GM23338 (cell line): ENCODE measurements around the gene PLPP2. TPM values are rescaled to one million over a fixed set of nuclear protein-coding genes. Genes with fewer than 3 reads are reported as not detected.

ENCODE experiments used
- ATAC-seq: fragments of 200-7000 bp; cut with Tn5 transposase; 3 replicates; pipeline ENCODE4 v1.9.1; 2020
- DNase-seq: peaks from one replicate; pipeline ENCODE4 v3.0.0-alpha.2; 2015; ENCODE audit warnings: low spot score
- H2AFZ ChIP-seq: fragments of 200-600 bp; sonication (generic); 2 replicates; pipeline ENCODE4 v1.8.0; 2016; ENCODE audit warnings: antibody characterized with exemption, mild to moderate bottlenecking, moderate library complexity
- H3F3A ChIP-seq: fragments of 200-600 bp; sonication (generic); replicated peaks from 2 replicates; pipeline ENCODE4 v1.8.0; 2017; ENCODE audit warnings: antibody characterized with exemption, mixed run types, low read depth
- H3K27ac ChIP-seq: fragments of 200-600 bp; sonication (generic); 2 replicates; pipeline ENCODE4 v1.6.1; 2016; ENCODE audit warnings: low read depth
- H3K27me3 ChIP-seq: fragments of 200-600 bp; sonication (generic); 2 replicates; pipeline ENCODE4 v1.8.0; 2016; ENCODE audit warnings: mild to moderate bottlenecking, mixed run types, moderate library complexity; ENCODE audit not compliant: insufficient read depth
- H3K36me3 ChIP-seq: fragments of 200-600 bp; sonication (generic); 2 replicates; pipeline ENCODE4 v1.8.0; 2016; ENCODE audit warnings: mild to moderate bottlenecking; ENCODE audit not compliant: insufficient read depth
- H3K4me1 ChIP-seq: fragments of 200-600 bp; sonication (generic); 2 replicates; pipeline ENCODE4 v1.8.0; 2016; ENCODE audit warnings: mild to moderate bottlenecking, moderate library complexity; ENCODE audit not compliant: insufficient read depth
- H3K4me2 ChIP-seq: fragments of 200-600 bp; sonication (generic); 2 replicates; pipeline ENCODE4 v1.7.1; 2017; ENCODE audit warnings: mixed run types
- H3K4me3 ChIP-seq: fragments of 200-600 bp; sonication (generic); 2 replicates; pipeline ENCODE4 v1.6.1; 2016; ENCODE audit warnings: mixed run types
- H3K79me2 ChIP-seq: fragments of 200-600 bp; sonication (generic); replicated peaks from 2 replicates; pipeline ENCODE4 v1.8.0; 2017; ENCODE audit warnings: mild to moderate bottlenecking; ENCODE audit not compliant: insufficient read depth
- H3K9me2 ChIP-seq: fragments of 200-600 bp; sonication (generic); 2 replicates; pipeline ENCODE4 v1.8.0; 2017; ENCODE audit not compliant: insufficient read depth
- H4K20me1 ChIP-seq: fragments of 200-600 bp; sonication (generic); replicated peaks from 2 replicates; pipeline ENCODE4 v1.8.0; 2017; ENCODE audit warnings: mild to moderate bottlenecking; ENCODE audit not compliant: insufficient read depth
- H3K27ac Mint-ChIP-seq: 2 replicates; pipeline ENCODE4 v1.8.0; 2020; ENCODE audit warnings: inconsistent platforms, mild to moderate bottlenecking, moderate library complexity, mixed read lengths
- H3K27me3 Mint-ChIP-seq: 3 replicates; pipeline ENCODE4 v1.8.0; 2022; ENCODE audit warnings: low read depth, mild to moderate bottlenecking, moderate library complexity, mixed read lengths, inconsistent platforms; ENCODE audit not compliant: insufficient read depth, poor library complexity
- H3K36me3 Mint-ChIP-seq: 3 replicates; pipeline ENCODE4 v1.8.0; 2021; ENCODE audit warnings: low read depth, mild to moderate bottlenecking, inconsistent platforms, moderate library complexity, mixed read lengths
- H3K4me1 Mint-ChIP-seq: 3 replicates; pipeline ENCODE4 v1.8.0; 2020; ENCODE audit warnings: mild to moderate bottlenecking, inconsistent platforms, mixed read lengths
- H3K4me3 Mint-ChIP-seq: 3 replicates; pipeline ENCODE4 v1.8.0; 2021; ENCODE audit warnings: moderate library complexity, mild to moderate bottlenecking, inconsistent platforms, mixed read lengths
- H3K9me3 Mint-ChIP-seq: 3 replicates; pipeline ENCODE4 v1.8.0; 2020; ENCODE audit warnings: moderate library complexity, mild to moderate bottlenecking, inconsistent platforms, mixed read lengths
- CREB1 ChIP-seq: fragments of 250-450 bp; sonication (Bioruptor Pico); IDR thresholded peaks from 2 replicates; pipeline ENCODE4 v1.5.0; 2020; ENCODE audit warnings: low read depth, mild to moderate bottlenecking, moderate library complexity
- EZH2 ChIP-seq: fragments of 200-600 bp; sonication (generic); IDR thresholded peaks from one replicate; pipeline ENCODE4 v1.8.0; 2017; ENCODE audit warnings: antibody characterized with exemption, mild to moderate bottlenecking, low read depth; ENCODE audit not compliant: unreplicated experiment
- EZH2phosphoT487 ChIP-seq: fragments of 200-600 bp; sonication (generic); IDR thresholded peaks from one replicate; pipeline ENCODE4 v1.8.1; 2018; ENCODE audit warnings: antibody characterized with exemption; ENCODE audit not compliant: unreplicated experiment
- JUNB ChIP-seq: IDR thresholded peaks from one replicate; pipeline ENCODE4 v1.6.1; 2016; ENCODE audit warnings: antibody characterized with exemption; ENCODE audit not compliant: unreplicated experiment
- NANOG ChIP-seq: IDR thresholded peaks from 2 replicates; pipeline ENCODE4 v1.6.1; 2016; ENCODE audit warnings: antibody characterized with exemption, borderline replicate concordance
- POLR2AphosphoS5 ChIP-seq: IDR thresholded peaks from 2 replicates; pipeline ENCODE4 v1.6.1; 2016; ENCODE audit warnings: antibody characterized with exemption, low read depth
- STAT1 ChIP-seq: IDR thresholded peaks from one replicate; pipeline ENCODE4 v1.6.1; 2016; ENCODE audit warnings: antibody characterized with exemption; ENCODE audit not compliant: unreplicated experiment
- ZNF114 ChIP-seq: fragments of 250-450 bp; sonication (Bioruptor Pico); IDR thresholded peaks from 2 replicates; pipeline ENCODE4 v1.5.0; 2020; ENCODE audit warnings: mild to moderate bottlenecking, moderate library complexity
- ZNF331 ChIP-seq: fragments of 250-450 bp; sonication (Bioruptor Pico); IDR thresholded peaks from 2 replicates; pipeline ENCODE4 v1.5.0; 2020; ENCODE audit warnings: low read depth, mild to moderate bottlenecking, moderate library complexity
- ZNF462 ChIP-seq: fragments of 250-450 bp; sonication (Bioruptor Pico); IDR thresholded peaks from 2 replicates; pipeline ENCODE4 v1.5.0; 2020; ENCODE audit warnings: mild to moderate bottlenecking, moderate library complexity
- polyA plus RNA-seq: library from polyadenylated mRNA; unstranded; fragments of >200 nt; fragmentation: Nextera tagmentation; extraction: Ambion mirVana; gene quantifications from 2 replicates; pipeline ENCODE4 v1.2.1, GENCODE V29; 2016
- total RNA-seq: library from RNA; depleted of rRNA; stranded (reverse); fragments of >200 nt; shearing (Covaris generic); gene quantifications from 2 replicates; pipeline ENCODE4 v1.2.3, GENCODE V29; 2014
- TF ChIP-seq, protein P1 (sequence below): IDR thresholded peaks from one replicate; pipeline ENCODE4 v1.6.1; 2018; ENCODE audit warnings: antibody characterized with exemption; ENCODE audit not compliant: unreplicated experiment

The PLPP2 gene
- total and polyA plus RNA-seq, 2 experiments from 2014 or later, result 58.3 to 82.6 TPM

GRCh38 chr19:269241-269640 lies 22.0 kb downstream of the PLPP2 start (continued):
- TF ChIP-seq, protein P1, sequence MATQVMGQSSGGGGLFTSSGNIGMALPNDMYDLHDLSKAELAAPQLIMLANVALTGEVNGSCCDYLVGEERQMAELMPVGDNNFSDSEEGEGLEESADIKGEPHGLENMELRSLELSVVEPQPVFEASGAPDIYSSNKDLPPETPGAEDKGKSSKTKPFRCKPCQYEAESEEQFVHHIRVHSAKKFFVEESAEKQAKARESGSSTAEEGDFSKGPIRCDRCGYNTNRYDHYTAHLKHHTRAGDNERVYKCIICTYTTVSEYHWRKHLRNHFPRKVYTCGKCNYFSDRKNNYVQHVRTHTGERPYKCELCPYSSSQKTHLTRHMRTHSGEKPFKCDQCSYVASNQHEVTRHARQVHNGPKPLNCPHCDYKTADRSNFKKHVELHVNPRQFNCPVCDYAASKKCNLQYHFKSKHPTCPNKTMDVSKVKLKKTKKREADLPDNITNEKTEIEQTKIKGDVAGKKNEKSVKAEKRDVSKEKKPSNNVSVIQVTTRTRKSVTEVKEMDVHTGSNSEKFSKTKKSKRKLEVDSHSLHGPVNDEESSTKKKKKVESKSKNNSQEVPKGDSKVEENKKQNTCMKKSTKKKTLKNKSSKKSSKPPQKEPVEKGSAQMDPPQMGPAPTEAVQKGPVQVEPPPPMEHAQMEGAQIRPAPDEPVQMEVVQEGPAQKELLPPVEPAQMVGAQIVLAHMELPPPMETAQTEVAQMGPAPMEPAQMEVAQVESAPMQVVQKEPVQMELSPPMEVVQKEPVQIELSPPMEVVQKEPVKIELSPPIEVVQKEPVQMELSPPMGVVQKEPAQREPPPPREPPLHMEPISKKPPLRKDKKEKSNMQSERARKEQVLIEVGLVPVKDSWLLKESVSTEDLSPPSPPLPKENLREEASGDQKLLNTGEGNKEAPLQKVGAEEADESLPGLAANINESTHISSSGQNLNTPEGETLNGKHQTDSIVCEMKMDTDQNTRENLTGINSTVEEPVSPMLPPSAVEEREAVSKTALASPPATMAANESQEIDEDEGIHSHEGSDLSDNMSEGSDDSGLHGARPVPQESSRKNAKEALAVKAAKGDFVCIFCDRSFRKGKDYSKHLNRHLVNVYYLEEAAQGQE, result no peak
- TF ChIP-seq STAT1 (no peak), ZNF331 (no peak), CREB1 (CRISPR knock-in tag) (no peak), JUNB (no peak), EZH2phosphoT487 (no peak), EZH2 (no peak)

DNA sequence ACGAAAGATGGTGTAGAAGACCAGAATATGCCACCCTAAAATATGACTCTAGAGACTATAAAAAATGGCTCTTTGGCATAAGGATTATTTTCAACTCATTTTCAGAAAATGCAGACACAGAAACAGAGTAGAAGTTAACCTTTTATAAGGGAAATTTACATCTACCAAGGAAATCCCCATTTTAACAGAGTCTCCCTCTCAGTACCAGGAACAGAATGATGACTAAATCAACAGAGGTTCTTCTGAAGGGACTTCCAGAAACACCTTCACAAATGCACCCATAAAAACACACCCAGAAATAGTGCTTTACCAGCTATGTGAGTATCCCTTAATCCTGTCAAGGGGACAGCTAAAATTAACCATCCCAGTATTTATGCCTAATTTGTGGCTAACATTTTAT lies 29.1 kb downstream of the PLPP2 start:
- ATAC-seq (no peak), DNase-seq (no peak)
- Mint-ChIP-seq H3K27ac (no peak overlapping the region), H3K36me3 (no peaks in the 10 kb centered on the region), H3K4me3 (no peak overlapping the region), H3K9me3 (peaks cover 2% of the 10 kb centered on the region; the same call in 1 of the 3 replicates), H3K4me1 (no peaks in the 10 kb centered on the region; the same call in 2 of the 3 replicates), H3K27me3 (peaks cover 15% of the 10 kb centered on the region)
- H2AFZ ChIP-seq, result no peak overlapping the region
- no peaks in the 10 kb centered on the region for H3K4me1 ChIP-seq
- H3K27me3 ChIP-seq, result peaks cover 26% of the 10 kb centered on the region
- no peaks in the 10 kb centered on the region for H3K79me2 ChIP-seq
- no peak overlapping the region for H3K4me3 ChIP-seq
- H3K36me3 ChIP-seq, result no peaks in the 10 kb centered on the region
- H3F3A ChIP-seq, result no peaks in the 10 kb centered on the region
- 0 out of 2 replicates have a peak, but pooled peaks cover 3% of the 10 kb centered on the region for H3K9me2 ChIP-seq
- no peak overlapping the region for H3K4me2 ChIP-seq
- no peaks in the 10 kb centered on the region for H4K20me1 ChIP-seq
- no peak overlapping the region for H3K27ac ChIP-seq
- no peak for TF ChIP-seq ZNF114 (CRISPR knock-in tag)
- no peak for TF ChIP-seq POLR2AphosphoS5
- no peak for TF ChIP-seq NANOG
- TF ChIP-seq, protein P1, result no peak
- TF ChIP-seq STAT1, result no peak
- no peak for TF ChIP-seq ZNF462 (CRISPR knock-in tag)
